Natural killer cell treated with Interleukin-12 subunit alpha and Interleukin-12 subunit beta and Interleukin-15 and Interleukin-18, amount 100 ng/mL, for 72 hours (primary cell): Measurements from ENCODE around the gene GDPD2. TPM values are rescaled to one million over a fixed set of nuclear protein-coding genes. Genes with fewer than 3 reads are reported as not detected.

ENCODE experiments used
- total RNA-seq, 2 donors: library from RNA; stranded (reverse); gene quantifications; one replicate each; pipeline ENCODE4 v1.2.3, GENCODE V29; 2022

Gene GDPD2
- total RNA-seq, 2 donors from 2014 or later: 0.17 to 0.81 TPM

Other genes with a start within 250 kb of the GDPD2 start
- not detected for gene DGAT2L6, start 245.8 kb upstream of the GDPD2 start, total RNA-seq
- not detected for gene AWAT1, start 188.7 kb upstream of the GDPD2 start, total RNA-seq
- gene P2RY4, start 163.1 kb upstream of the GDPD2 start, total RNA-seq: under 1 TPM; 0.36 to 0.40 TPM
- not detected for gene ARR3, start 155.0 kb upstream of the GDPD2 start, total RNA-seq
- gene RAB41, start 141.1 kb upstream of the GDPD2 start, total RNA-seq: not detected
- gene PDZD11, start 133.4 kb upstream of the GDPD2 start, total RNA-seq: 10 to 100 TPM; 27.9 to 28.3 TPM
- 10 to 100 TPM; 17.2 to 29.8 TPM for gene KIF4A, start 133.2 kb upstream of the GDPD2 start, total RNA-seq
- gene DLG3, start 21.5 kb downstream of the GDPD2 start, total RNA-seq: 10 to 100 TPM in 1 of 2 donors, 1 to 10 TPM in 1; 9.5 to 13.2 TPM